ENCODE measurements around the gene AFMID. TPM values are rescaled to one million over a fixed set of nuclear protein-coding genes. Genes with fewer than 3 reads are reported as not detected.
A peak's percentile ranks its signal among the peaks of the same experiment; 100 is the strongest.

Gene AFMID
- total and polyA plus RNA-seq, 9 of the 15 experiments (the other 6 are each of a cell fraction or from before 2014, with no cell fraction given) = 62.1 to 188 (median 74.4) TPM

DNA sequence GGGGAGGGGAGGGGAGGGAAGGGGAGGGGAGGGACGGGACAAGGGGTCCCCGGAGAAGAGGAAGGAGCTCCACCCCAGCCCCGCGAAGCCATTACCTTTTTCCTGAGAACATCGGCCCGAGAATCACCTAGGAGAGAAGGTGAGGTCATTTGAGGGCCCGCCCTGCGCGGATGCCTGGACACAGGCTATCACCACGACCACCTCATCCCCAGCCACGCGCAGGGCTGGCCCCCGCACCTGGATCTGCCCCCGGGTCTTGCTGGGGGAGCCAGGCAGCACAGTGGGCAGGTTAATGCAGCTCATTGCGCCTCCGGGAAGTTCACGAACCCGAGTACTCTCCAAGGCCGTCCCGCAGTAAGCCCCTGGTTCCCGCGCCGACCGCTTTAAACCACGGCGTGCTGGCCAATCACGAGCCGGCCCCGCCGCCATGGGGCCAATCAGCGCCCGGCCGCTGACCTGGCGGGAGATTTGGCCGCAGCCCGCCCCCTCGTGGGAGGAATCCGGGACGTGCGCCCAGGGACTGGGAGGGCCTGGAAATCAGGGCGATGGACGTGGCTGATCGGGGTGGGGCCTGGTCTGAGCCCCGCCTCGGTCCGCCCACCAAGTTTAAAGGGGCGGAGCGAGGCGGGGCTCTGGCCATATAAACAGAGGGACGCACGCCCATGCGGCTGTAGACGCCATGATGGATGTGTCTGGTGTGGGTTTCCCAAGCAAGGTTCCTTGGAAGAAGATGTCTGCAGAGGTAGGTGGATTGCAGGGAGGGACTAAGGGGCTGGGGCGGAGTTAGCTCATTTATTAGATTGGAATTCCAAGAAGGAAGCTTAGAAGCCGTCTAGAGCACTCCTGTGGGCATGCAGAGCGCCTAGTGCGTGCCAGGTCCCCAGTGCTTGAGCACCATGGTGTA lies at the start of gene AFMID, which contains the start of gene TK1 (continued):
- TF ChIP-seq PHTF2 (CRISPR knock-in tag; IDR thresholded peaks at IDR 0.05) (no peak), NFE2L1 (tag; IDR thresholded peaks at IDR 0.05; ENCODE audit: borderline replicate concordance, low read depth) (no peak), PCBP1 (IDR thresholded peaks at IDR 0.05; ENCODE audit: low read depth, low read length, poor library complexity, severe bottlenecking) (peak; percentile 96), ZNF143 (CRISPR knock-in tag; IDR thresholded peaks at IDR 0.05) (no peak), IRF1 (CRISPR knock-in tag; IDR thresholded peaks at IDR 0.05; ENCODE audit: borderline replicate concordance) (0 out of 2 replicates have a peak, but pooled peaks have one; percentile 68), PML (IDR thresholded peaks at IDR 0.05; ENCODE audit: low read length) (peak; percentile 86), WHSC1 (IDR thresholded peaks at IDR 0.05; ENCODE audit: low read length) (no peak), SRSF9 (IDR thresholded peaks at IDR 0.05; ENCODE audit: borderline replicate concordance, low read depth, low read length) (no peak), TRIM28 (IDR thresholded peaks at IDR 0.05) (no peak), CSDE1 (IDR thresholded peaks at IDR 0.05) (no peak), POLR2AphosphoS2 (IDR thresholded peaks at IDR 0.05; ENCODE audit: low read length) (no peak), MYBL2 (IDR thresholded peaks at IDR 0.05; ENCODE audit: low read depth) (peak; percentile 98), MYBL2 (CRISPR knock-in tag; IDR thresholded peaks at IDR 0.05; ENCODE audit: borderline replicate concordance) (peak; percentile 87; the same call in 1 of the 2 replicates), POLR3G (IDR thresholded peaks at IDR 0.05; ENCODE audit: extremely low read depth, insufficient read length, insufficient replicate concordance) (no peak), ZFP1 (CRISPR knock-in tag; IDR thresholded peaks at IDR 0.05) (no peak), ZBTB34 (CRISPR knock-in tag; IDR thresholded peaks at IDR 0.05) (no peak), XRCC5 (IDR thresholded peaks at IDR 0.05; ENCODE audit: low read depth, low read length) (peak; percentile 86; the same call in 1 of the 2 replicates), SPI1 (IDR thresholded peaks at IDR 0.05; ENCODE audit: borderline replicate concordance, low read depth, low read length) (no peak), ZNF12 (CRISPR knock-in tag; IDR thresholded peaks at IDR 0.05) (no peak), ZNF23 (CRISPR knock-in tag; IDR thresholded peaks at IDR 0.05) (no peak), CEBPG (CRISPR knock-in tag; IDR thresholded peaks at IDR 0.05) (no peak), CEBPG (tag; conservative IDR thresholded peaks at IDR 0.05 in 1 of 2, IDR thresholded peaks at IDR 0.05 in 1 of 2) (no peak), TAF7 (tag; IDR thresholded peaks at IDR 0.05) (peak; percentile 49; the same call in 1 of the 2 replicates), RBM39 (optimal IDR thresholded peaks at IDR 0.05; ENCODE audit: low read depth, low read length) (no peak)
- TF ChIP-seq, protein P1, sequence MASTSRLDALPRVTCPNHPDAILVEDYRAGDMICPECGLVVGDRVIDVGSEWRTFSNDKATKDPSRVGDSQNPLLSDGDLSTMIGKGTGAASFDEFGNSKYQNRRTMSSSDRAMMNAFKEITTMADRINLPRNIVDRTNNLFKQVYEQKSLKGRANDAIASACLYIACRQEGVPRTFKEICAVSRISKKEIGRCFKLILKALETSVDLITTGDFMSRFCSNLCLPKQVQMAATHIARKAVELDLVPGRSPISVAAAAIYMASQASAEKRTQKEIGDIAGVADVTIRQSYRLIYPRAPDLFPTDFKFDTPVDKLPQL (IDR thresholded peaks at IDR 0.05; ENCODE audit: extremely low read depth, insufficient read length) = peak; percentile 14
